ENCODE data around the gene BAZ1A. TPM values are rescaled to one million over a fixed set of nuclear protein-coding genes. Genes with fewer than 3 reads are reported as not detected.

The BAZ1A gene
- total and polyA plus RNA-seq, 10 of the 15 experiments (the other 5 are each of a cell fraction or from before 2014, with no cell fraction given), result 34.3 to 96.5 (median 50.7) TPM

- no peak for TF ChIP-seq ZBTB11 (CRISPR knock-in tag; IDR thresholded peaks at IDR 0.05)
- TF ChIP-seq STAT3 (IDR thresholded peaks at IDR 0.05; ENCODE audit: low read depth, low read length), result no peak
- TF ChIP-seq GATAD2B (conservative IDR thresholded peaks at IDR 0.05; ENCODE audit: low read depth), result peak; percentile 82
- TF ChIP-seq SMARCA5 (IDR thresholded peaks at IDR 0.05), result peak; percentile 59; the same call in 1 of the 2 replicates
- no peak for TF ChIP-seq RBBP5 (conservative IDR thresholded peaks at IDR 0.05)
- TF ChIP-seq ATF7 (IDR thresholded peaks at IDR 0.05; ENCODE audit: low read depth), result no peak
- TF ChIP-seq TCF12 (IDR thresholded peaks at IDR 0.05; ENCODE audit: low read depth, low read length), result no peak
- TF ChIP-seq CBX3 (IDR thresholded peaks at IDR 0.05; ENCODE audit: borderline replicate concordance, low read depth), result no peak
- TF ChIP-seq BCLAF1 (IDR thresholded peaks at IDR 0.05), result no peak
- TF ChIP-seq PML (IDR thresholded peaks at IDR 0.05; ENCODE audit: low read length), result 0 out of 2 replicates have a peak, but pooled peaks have one; percentile 24
- TF ChIP-seq ZNF592 (IDR thresholded peaks at IDR 0.05), result 0 out of 2 replicates have a peak, but pooled peaks have one; percentile 35
- no peak for TF ChIP-seq CHD1 (IDR thresholded peaks at IDR 0.05; ENCODE audit: low read depth, low read length)
- peak; percentile 30; the same call in 1 of the 2 replicates for TF ChIP-seq FOXM1 (IDR thresholded peaks at IDR 0.05; ENCODE audit: low read depth, low read length)
- TF ChIP-seq YY1 (IDR thresholded peaks at IDR 0.05; ENCODE audit: low read depth, low read length), result peak; percentile 91
- no peak for TF ChIP-seq TCF7 (IDR thresholded peaks at IDR 0.05; ENCODE audit: borderline replicate concordance)
- no peak for TF ChIP-seq CBX5 (IDR thresholded peaks at IDR 0.05; ENCODE audit: low read depth)
- TF ChIP-seq ZZZ3 (IDR thresholded peaks at IDR 0.05; ENCODE audit: control insufficient read depth, insufficient read length, low read depth), result no peak
- no peak for TF ChIP-seq SREBF1 (IDR thresholded peaks at IDR 0.05; ENCODE audit: low read length)
- no peak for TF ChIP-seq RAD51 (IDR thresholded peaks at IDR 0.05)
- TF ChIP-seq GABPA (IDR thresholded peaks at IDR 0.05; ENCODE audit: low read depth), result no peak
Observed at GRCh38 chr14:34714320-34715126, 160.6 kb downstream of the BAZ1A start, which contains the start of gene CFL2 (continued).

Data from GM12878 (cell line).